Measurements from ENCODE around the gene SYT8.

DNA sequence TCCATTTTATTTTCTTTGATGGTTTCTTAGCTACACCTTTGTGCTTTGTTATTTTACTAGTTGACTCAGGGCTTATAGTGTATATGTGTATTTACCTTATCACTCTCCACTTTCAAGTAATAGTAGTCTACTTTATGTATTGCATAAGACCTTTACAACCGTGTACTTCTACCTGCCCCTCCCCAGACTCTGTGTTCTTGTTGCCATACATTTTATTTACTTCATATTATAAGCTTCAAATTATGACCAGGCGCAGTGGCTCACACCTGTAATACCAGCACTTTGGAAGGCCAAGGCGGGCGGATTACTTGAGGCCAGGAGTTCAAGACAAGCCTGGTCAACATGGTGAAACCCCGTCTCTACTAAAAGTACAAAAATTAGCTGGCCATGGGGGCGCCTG, 42.9 kb upstream of the SYT8 start:
- TF ChIP-seq EZH2phosphoT487 (IDR thresholded peaks at IDR 0.05; ENCODE audit: insufficient read depth, low read depth) (no peak), EZH2 (IDR thresholded peaks at IDR 0.05; ENCODE audit: insufficient read depth, poor library complexity, severe bottlenecking) (no peak)

Data from GM23248 (cell line).